ENCODE measurements around the gene TAPBP.
"Not testable (repeated sequence)": the region's sequence is repeated elsewhere in the genome, so short reads cannot be mapped to it uniquely, and the experiment has no call there.

TAPBP gene

GRCh38 chr6:33344701-33345697 lies 31.1 kb upstream of the TAPBP start:
- Histone ChIP-seq H3K9me2 (replicated peaks; ENCODE audit: insufficient read depth, low read length) (no peaks in the 10 kb centered on the region), H3F3A (ENCODE audit: insufficient read depth) (peaks cover 18% of the 10 kb centered on the region), H2AFZ (ENCODE audit: low read depth, low read length, severe bottlenecking) (peak overlapping the region; percentile 66), H3K79me2 (ENCODE audit: insufficient read depth, low read length) (no peaks in the 10 kb centered on the region), H3K4me2 (ENCODE audit: low read depth, low read length, poor library complexity, severe bottlenecking) (peak overlapping the region; percentile 49), H3K27ac (ENCODE audit: low read depth, low read length) (peak overlapping the region; percentile 88), H3K36me3 (ENCODE audit: low read length) (no peaks in the 10 kb centered on the region), H4K20me1 (ENCODE audit: low read depth, low read length) (no peaks in the 10 kb centered on the region), H3K4me3 (ENCODE audit: insufficient read depth, low read length, poor library complexity, severe bottlenecking) (peak overlapping the region; percentile 7), H3K9ac (ENCODE audit: low read length) (peak overlapping the region; percentile 41), H3K9me3 (ENCODE audit: insufficient read depth, low read length) (no peaks in the 10 kb centered on the region), H3K27me3 (ENCODE audit: low read length) (no peaks in the 10 kb centered on the region)
- TF ChIP-seq CTCF (IDR thresholded peaks at IDR 0.05; ENCODE audit: insufficient read depth, low read length, poor library complexity, severe bottlenecking) = peak; percentile 44
- TF ChIP-seq EZH2phosphoT487 (conservative IDR thresholded peaks at IDR 0.05; ENCODE audit: low read length) = no peak

GRCh38 chr6:33343953-33344611 lies 30.2 kb upstream of the TAPBP start:
- H3F3A ChIP-seq (ENCODE audit: insufficient read depth) = peaks cover 18% of the 10 kb centered on the region
- no peaks in the 10 kb centered on the region for H3K79me2 ChIP-seq (ENCODE audit: insufficient read depth, low read length)
- no peaks in the 10 kb centered on the region for H3K9me2 ChIP-seq (replicated peaks; ENCODE audit: insufficient read depth, low read length)
- TF ChIP-seq EZH2phosphoT487 (conservative IDR thresholded peaks at IDR 0.05; ENCODE audit: low read length) (no peak), CTCF (IDR thresholded peaks at IDR 0.05; ENCODE audit: insufficient read depth, low read length, poor library complexity, severe bottlenecking) (no peak)
- no peaks in the 10 kb centered on the region for H4K20me1 ChIP-seq (ENCODE audit: low read depth, low read length)
- H3K4me3 ChIP-seq (ENCODE audit: insufficient read depth, low read length, poor library complexity, severe bottlenecking) = peak overlapping the region; percentile 7
- no peaks in the 10 kb centered on the region for H3K9me3 ChIP-seq (ENCODE audit: insufficient read depth, low read length)
- peak overlapping the region; percentile 61 for H2AFZ ChIP-seq (ENCODE audit: low read depth, low read length, severe bottlenecking)
- H3K9ac ChIP-seq (ENCODE audit: low read length) = peak overlapping the region; percentile 41
- H3K4me2 ChIP-seq (ENCODE audit: low read depth, low read length, poor library complexity, severe bottlenecking) = peak overlapping the region; percentile 49
- H3K27me3 ChIP-seq (ENCODE audit: low read length) = no peaks in the 10 kb centered on the region
- no peaks in the 10 kb centered on the region for H3K36me3 ChIP-seq (ENCODE audit: low read length)
- peak overlapping the region; percentile 88 for H3K27ac ChIP-seq (ENCODE audit: low read depth, low read length)

GRCh38 chr6:33343606-33343952 lies 29.7 kb upstream of the TAPBP start:
- not testable (repeated sequence) for H3K27me3 ChIP-seq (ENCODE audit: low read length); H3K9me2 ChIP-seq (replicated peaks; ENCODE audit: insufficient read depth, low read length); H3K9me3 ChIP-seq (ENCODE audit: insufficient read depth, low read length); H4K20me1 ChIP-seq (ENCODE audit: low read depth, low read length); H3K79me2 ChIP-seq (ENCODE audit: insufficient read depth, low read length); H3K9ac ChIP-seq (ENCODE audit: low read length); H3K36me3 ChIP-seq (ENCODE audit: low read length); H3K4me3 ChIP-seq (ENCODE audit: insufficient read depth, low read length, poor library complexity, severe bottlenecking)
- H3F3A ChIP-seq (ENCODE audit: insufficient read depth) = peaks cover 18% of the 10 kb centered on the region
- H3K27ac ChIP-seq (ENCODE audit: low read depth, low read length) = peak overlapping the region; percentile 88
- peak overlapping the region; percentile 61 for H2AFZ ChIP-seq (ENCODE audit: low read depth, low read length, severe bottlenecking)
- H3K4me2 ChIP-seq (ENCODE audit: low read depth, low read length, poor library complexity, severe bottlenecking) = peak overlapping the region; percentile 49

DNA sequence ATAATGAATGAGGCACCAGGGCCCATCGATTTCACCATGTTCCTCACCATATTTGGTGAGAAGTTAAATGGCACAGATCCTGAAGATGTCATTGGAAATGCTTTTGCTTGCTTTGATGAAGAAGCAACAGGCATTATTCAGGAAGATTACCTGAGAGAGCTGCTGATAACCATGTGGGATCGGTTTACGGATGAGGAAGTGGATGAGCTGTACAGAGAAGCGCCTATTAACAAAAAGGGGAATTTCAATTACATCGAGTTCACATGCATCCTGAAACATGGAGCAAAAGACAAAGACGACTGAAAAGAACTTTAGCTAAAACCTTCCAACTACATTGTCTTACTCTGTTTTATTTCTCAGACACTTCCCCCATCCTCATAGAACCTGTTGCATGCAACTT lies 25.3 kb upstream of the TAPBP start:
- Histone ChIP-seq H3K9me3 (ENCODE audit: insufficient read depth, low read length) (no peaks in the 10 kb centered on the region), H3K79me2 (ENCODE audit: insufficient read depth, low read length) (no peaks in the 10 kb centered on the region), H3K36me3 (ENCODE audit: low read length) (no peaks in the 10 kb centered on the region), H2AFZ (ENCODE audit: low read depth, low read length, severe bottlenecking) (no peak overlapping the region), H3K4me2 (ENCODE audit: low read depth, low read length, poor library complexity, severe bottlenecking) (no peak overlapping the region), H3K9ac (ENCODE audit: low read length) (no peak overlapping the region), H3K27ac (ENCODE audit: low read depth, low read length) (no peak overlapping the region), H4K20me1 (ENCODE audit: low read depth, low read length) (no peaks in the 10 kb centered on the region), H3F3A (ENCODE audit: insufficient read depth) (peaks cover 8% of the 10 kb centered on the region), H3K27me3 (ENCODE audit: low read length) (no peaks in the 10 kb centered on the region), H3K4me3 (ENCODE audit: insufficient read depth, low read length, poor library complexity, severe bottlenecking) (no peak overlapping the region), H3K9me2 (replicated peaks; ENCODE audit: insufficient read depth, low read length) (no peaks in the 10 kb centered on the region)
- no peak for TF ChIP-seq EZH2phosphoT487 (conservative IDR thresholded peaks at IDR 0.05; ENCODE audit: low read length)
- no peak for TF ChIP-seq CTCF (IDR thresholded peaks at IDR 0.05; ENCODE audit: insufficient read depth, low read length, poor library complexity, severe bottlenecking)

All from SU-DHL-6 (cell line).